Measurements from ENCODE around the gene TGM2.

The TGM2 gene

GRCh38 chr20:38143646-38144554, 21.2 kb downstream of the TGM2 start:
- peak; percentile 76 for DNase-seq

GRCh38 chr20:38143238-38143645, 21.8 kb downstream of the TGM2 start:
- DNase-seq: no peak

GRCh38 chr20:38141889-38142494, 23.1 kb downstream of the TGM2 start:
- DNase-seq: no peak

- DNase-seq: no peak
These were observed 23.7 kb downstream of the TGM2 start for GRCh38 chr20:38141204-38141888.

GRCh38 chr20:38139977-38140753, 24.9 kb downstream of the TGM2 start:
- DNase-seq: no peak

- DNase-seq: no peak
These were observed 25.7 kb downstream of the TGM2 start for GRCh38 chr20:38139156-38139912.

GRCh38 chr20:38138086-38138778, 26.8 kb downstream of the TGM2 start:
- DNase-seq: no peak

GRCh38 chr20:38137441-38138037, 27.5 kb downstream of the TGM2 start:
- no peak for DNase-seq

GRCh38 chr20:38136421-38137245, 28.4 kb downstream of the TGM2 start:
- no peak for DNase-seq

GRCh38 chr20:38135651-38136420, 29.2 kb downstream of the TGM2 start:
- DNase-seq: no peak

GRCh38 chr20:38135271-38135650, 29.8 kb downstream of the TGM2 start:
- DNase-seq: no peak

GRCh38 chr20:38134427-38135270, 30.4 kb downstream of the TGM2 start:
- peak; percentile 60 for DNase-seq

- DNase-seq: no peak
These were observed 31.2 kb downstream of the TGM2 start for GRCh38 chr20:38133680-38134426.

- no peak for DNase-seq
These were observed 32.1 kb downstream of the TGM2 start for GRCh38 chr20:38132910-38133501.

GRCh38 chr20:38132156-38132909, 32.7 kb downstream of the TGM2 start:
- DNase-seq: no peak

- no peak for DNase-seq
These were observed 33.4 kb downstream of the TGM2 start for GRCh38 chr20:38131588-38132121.

Measured in fibroblast of skin of abdomen (primary cell).